ENCODE data around the gene PANX2.
A peak's percentile ranks its signal among the peaks of the same experiment; 100 is the strongest.
"Not testable (repeated sequence)": the region's sequence is repeated elsewhere in the genome, so short reads cannot be mapped to it uniquely, and the experiment has no call there.

The PANX2 gene, protein sequence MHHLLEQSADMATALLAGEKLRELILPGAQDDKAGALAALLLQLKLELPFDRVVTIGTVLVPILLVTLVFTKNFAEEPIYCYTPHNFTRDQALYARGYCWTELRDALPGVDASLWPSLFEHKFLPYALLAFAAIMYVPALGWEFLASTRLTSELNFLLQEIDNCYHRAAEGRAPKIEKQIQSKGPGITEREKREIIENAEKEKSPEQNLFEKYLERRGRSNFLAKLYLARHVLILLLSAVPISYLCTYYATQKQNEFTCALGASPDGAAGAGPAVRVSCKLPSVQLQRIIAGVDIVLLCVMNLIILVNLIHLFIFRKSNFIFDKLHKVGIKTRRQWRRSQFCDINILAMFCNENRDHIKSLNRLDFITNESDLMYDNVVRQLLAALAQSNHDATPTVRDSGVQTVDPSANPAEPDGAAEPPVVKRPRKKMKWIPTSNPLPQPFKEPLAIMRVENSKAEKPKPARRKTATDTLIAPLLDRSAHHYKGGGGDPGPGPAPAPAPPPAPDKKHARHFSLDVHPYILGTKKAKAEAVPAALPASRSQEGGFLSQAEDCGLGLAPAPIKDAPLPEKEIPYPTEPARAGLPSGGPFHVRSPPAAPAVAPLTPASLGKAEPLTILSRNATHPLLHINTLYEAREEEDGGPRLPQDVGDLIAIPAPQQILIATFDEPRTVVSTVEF

DNA sequence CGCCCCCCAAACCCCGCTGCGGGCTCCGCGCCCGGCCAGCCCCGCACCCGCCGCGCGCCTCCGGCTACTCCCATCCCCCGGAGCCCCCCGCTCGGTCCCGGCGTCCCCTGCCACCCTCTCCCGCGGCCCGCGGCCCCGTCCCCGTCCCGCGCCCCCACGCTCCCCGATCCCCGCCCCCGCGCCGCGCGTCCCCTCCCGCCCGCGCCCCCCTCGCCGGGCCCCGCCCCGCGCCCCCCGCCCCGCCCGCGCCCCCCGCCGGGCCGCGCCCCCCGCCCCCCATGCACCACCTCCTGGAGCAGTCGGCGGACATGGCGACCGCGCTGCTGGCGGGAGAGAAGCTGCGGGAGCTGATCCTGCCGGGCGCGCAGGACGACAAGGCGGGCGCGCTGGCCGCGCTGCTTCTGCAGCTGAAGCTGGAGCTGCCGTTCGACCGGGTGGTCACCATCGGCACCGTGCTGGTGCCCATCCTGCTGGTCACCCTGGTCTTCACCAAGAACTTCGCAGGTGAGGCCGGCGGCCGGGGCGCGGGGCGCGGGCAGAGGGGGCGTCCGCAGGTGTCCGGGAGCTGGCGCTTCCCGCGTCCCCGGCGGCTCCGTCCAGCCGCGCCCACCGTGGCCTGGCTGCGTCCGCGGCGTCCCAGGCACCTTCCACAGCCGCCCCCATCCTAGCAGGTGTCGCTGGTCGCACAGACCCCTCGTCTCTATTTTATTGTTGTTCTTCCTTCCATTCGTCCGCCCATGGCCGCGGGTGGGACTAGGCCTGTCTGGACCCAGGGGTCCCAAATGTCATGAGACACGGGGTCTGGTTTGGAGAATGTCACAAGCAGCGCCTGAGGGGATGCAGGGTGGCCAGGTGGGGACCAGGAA lies at the start of gene PANX2:
PANX2 (plus strand) TSS at position 279 of the 866 bp plus-strand sequence; CDS start at position 279, 0 bp downstream.
- no peak for DNase-seq (ENCODE audit: low read depth in 2 of 2)

DNA sequence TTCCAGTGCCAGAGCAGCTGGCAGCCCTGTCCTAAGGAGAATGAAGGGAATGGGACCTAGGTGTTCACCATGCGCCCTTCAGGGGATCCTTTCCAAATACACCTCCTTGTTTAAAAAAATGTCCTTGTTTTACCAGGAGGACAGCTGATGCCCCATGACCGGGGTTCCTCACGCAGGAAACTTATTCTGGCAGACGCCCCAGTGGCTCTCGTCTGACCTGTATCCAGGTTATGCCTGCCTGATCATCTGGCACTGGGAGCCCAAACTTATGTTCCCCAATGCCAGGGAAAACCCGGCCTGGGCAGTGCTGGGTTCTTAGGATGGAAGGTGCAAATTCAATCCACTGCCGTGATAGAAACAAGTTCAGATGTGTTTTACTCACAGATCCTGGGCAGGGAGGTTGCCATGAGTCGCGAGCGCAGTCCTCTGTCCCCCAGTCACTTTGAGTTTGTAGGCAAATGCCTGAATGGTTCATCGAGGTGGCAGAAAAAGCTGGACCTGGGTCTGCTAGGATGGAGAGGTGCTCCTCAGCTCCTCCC lies 49.3 kb upstream of the PANX2 start:
- DNase-seq (ENCODE audit: low read depth in 2 of 2): no peak

DNA sequence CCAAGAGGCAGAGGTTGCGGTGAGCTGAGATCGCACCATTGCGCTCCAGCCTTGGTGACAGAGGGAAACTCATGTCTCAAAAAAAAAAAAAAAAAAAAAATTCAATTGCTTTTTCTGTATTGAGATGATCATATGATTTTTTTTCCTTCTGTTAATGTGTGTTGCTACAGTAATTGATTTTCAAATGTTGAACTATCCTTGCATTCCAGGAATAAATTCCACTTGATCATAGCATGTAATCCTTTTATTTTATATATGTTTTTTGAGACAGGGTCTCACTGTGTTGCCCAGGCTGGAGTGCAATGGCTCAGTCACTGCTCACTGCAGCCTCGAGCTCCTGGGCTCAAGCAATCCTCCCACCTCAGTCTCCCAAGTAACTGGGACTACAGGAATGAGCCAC lies 47.4 kb upstream of the PANX2 start:
- DNase-seq (ENCODE audit: low read depth in 2 of 2): no peak

DNA sequence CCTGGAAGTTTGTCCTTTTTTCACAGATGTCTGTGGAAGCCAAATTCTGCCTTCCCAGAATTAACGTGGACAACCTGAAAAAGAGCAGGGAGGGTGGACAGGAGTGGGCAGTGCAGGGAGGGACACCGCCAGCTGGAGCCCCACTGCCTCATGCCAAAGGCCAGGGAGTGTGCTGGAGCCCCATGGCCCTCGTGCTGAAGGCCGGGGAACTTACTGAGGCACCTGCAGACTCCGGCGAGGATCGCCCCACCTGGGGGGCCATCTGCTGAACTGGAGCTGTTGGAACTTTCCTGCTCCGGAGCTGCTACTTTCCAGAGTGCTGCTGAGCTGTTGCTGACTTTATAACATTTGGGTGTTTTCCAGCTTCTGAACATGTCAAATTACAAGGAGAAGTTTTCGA lies 45.5 kb upstream of the PANX2 start:
- DNase-seq (ENCODE audit: low read depth in 2 of 2): no peak

DNA sequence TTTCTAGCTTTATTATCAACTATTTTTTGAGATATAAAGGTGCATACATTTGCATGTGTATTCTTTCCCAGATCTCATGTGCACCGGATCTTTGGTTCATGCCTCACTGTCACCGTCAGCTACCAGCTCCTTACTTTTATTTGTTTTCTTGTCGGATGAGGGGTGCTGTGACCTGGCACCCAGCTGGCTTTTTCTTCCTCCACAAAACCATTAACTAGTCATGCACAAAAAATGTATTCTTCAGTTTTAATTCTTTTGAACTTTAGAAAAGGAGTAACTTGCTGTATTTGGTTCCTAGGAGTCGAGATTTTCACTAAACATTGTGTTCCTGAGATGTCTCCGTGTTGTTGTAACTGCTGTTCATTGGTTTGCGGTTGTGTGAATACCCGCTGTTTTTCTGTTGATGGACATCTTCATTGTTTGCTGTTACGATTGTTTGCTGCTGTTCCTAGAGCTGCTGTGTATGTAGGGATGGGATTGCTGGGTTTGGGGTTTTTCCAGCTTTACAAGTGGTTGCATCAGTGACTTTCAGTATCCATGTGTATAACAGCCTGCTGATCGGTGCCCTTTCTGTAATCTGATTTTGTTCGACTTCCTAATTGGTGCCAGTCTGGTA lies 41.3 kb upstream of the PANX2 start:
- DNase-seq (ENCODE audit: low read depth in 2 of 2): no peak

DNA sequence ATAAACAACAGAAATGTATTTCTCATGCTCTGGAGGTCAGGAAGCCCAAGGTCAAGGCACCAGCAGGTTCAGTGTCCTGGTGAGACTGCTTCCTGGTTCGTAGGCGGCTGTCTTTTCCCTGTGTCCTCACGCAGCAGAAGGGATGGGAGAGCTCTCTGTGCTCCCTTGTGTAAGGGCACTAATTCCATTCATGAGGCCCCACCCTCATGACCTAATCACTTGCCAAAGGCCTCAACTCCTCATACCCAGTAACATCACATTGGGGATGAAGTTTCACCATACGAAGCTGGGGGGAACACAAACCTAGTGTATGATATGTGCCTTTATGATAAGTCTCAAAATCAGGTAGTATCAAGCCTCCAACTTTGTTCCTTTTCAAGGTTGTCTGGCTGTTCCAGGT lies 38.6 kb upstream of the PANX2 start:
- DNase-seq (ENCODE audit: low read depth in 2 of 2): no peak

DNA sequence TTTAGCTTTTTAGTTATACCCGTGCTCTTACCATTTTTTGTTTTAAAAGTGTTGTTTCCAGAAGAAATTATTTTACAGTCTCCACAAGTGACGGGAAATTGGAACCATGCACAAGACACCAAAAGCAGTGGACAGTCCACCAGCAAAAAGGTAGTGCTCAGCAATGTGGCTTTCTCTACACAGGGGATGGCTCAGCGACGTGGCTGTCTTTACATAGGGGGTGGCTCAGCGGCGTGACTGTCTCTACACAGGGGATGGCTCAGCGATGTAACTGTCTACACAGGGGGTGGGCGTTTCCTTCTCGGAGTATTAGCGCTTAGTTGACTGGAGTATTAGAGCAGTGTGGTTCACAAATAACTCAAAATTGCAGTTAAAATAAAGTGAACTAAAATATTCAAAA lies 36.0 kb upstream of the PANX2 start:
- DNase-seq (ENCODE audit: low read depth in 2 of 2): no peak

DNA sequence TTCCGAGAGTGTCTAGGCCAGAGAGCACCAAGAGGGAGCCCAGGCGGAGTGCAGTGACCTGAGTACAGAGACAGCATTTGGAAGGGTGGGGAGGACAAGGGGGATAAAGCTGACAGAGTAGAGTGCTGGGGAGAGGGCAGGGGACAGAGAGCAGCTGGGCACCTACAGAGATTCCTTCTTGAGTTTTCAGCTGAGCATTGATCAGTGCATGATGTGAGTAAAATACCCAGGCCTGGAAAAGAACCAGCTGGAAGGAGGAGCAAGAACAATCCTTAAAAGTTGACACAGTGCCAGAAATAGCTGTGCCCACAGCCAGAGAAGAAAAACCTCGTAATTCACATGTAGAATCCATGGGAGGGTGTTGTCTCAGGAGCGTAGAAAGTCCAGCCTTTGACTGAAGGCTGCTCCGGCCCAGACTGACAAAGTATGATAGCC lies 33.9 kb upstream of the PANX2 start:
- DNase-seq (ENCODE audit: low read depth in 2 of 2): no peak

DNA sequence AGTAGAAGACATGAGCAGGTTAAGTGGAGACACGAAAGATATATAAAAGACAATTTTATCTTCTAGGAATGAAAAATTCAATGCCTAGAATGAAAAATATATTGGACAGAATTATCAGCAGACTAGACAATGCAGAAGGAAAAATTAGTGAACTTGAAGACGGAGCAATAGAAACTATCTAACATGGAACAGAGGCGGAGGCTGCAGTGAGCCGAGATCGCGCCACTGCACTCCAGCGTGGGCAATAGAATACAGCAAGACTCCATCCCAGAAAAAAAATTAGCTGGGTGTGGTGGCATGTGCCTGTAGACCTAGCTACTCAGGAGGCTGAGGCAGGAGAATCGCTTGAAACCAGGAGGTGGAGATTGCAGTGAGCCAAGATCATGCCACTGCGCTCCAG lies 33.3 kb upstream of the PANX2 start:
- DNase-seq (ENCODE audit: low read depth in 2 of 2): not testable (repeated sequence)

DNA sequence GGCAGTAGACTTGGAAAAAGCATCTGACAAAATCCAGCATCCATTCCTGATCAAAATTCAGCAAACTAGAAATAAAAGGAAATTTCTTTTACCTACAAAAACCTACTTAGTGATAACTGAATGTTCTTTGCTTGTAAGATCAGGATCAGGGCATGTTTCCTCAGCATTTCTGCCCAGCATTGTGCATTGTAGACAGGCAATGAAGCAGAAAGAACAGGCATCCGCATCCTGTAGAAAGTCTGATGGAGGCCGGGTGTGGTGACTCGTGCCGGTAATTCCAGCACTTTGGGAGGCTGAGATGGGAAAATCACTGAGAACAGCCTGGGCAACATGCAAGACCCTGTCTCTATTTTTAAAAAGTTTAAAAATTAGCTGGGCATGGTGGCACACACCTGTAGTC lies 32.5 kb upstream of the PANX2 start:
- DNase-seq (ENCODE audit: low read depth in 2 of 2): no peak

DNA sequence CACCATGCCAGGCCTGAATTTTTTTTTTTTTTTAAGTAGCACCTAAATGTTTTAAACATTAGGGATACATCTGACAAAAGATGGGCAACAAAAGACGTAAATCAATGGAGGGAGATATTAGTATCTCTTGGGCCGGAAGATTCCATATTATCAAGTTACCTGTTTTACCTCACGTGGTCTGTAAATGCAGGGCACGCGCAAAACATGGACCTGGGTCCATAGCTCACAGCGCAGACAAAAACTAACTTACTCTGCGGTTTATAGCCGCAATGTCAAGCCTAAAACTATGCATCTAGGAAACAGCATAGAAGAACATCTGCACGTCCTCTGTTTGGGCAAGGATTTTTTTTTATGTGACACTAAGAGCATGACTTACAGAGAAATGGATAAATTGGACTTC lies 31.5 kb upstream of the PANX2 start:
- no peak for DNase-seq (ENCODE audit: low read depth in 2 of 2)

DNA sequence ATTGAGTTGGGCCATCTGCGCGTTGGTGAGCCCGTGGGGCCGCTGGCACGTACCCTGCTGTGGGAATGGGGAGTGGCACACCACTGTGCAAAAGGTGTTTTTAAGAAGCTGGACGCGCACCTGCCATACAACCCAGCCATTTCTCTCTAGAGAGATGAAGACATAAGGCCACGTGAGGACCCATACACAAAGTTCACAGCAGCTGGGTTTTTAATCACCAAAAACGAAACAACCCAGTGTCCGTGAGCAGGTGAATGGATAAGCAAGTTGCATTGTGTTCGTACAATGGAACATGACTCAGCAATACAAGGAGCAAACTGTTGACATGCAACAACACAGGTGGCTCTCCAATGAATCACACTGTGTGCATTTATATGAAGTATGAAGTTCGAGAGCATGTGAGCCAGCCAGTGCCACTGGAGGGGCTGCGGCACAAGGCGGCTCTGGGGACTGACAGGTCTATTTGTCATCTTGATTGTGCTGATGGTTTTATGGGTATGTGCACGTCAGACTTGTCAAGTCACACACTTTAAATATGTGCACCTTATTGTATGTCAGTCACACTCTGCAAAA lies 30.6 kb upstream of the PANX2 start:
- DNase-seq (ENCODE audit: low read depth in 2 of 2): no peak

DNA sequence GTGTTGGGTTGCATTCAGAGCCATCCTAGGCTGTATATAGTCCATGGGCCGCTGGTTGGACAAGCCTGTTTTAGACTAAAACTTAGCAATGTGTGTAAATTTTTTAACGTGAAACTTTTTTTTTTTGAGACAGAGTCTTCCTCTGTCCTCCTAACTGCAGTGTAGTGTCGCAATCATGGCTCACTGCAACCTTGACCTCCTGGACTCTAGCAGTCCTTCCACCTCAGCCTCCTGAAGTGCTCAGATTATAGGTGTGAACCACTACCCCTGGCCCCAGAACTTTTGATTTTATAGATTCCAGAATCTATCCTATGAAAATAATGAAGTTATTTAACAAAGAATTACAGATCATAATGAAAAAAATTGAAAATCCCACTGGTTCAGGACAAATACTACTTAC lies 29.9 kb upstream of the PANX2 start:
- DNase-seq (ENCODE audit: low read depth in 2 of 2): no peak

DNA sequence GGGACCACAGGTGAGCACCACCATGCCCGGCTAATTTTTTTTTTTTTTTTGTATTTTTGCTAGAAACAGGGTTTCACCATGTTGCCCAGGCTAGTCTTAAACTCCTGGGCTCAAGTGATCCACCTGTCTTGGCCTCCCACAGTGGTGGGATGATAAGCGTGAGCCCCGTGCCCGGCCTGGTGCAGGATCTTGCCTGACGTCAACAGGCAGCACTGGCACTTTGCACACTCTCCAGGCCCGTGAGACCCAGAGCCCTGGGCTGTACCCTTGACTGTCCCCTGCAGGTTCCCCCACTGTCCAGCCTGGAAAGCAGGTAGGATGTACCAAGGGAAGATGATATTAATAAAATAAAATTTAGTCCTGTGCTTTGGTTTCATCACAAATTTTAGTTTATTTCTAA lies 29.1 kb upstream of the PANX2 start:
- no peak for DNase-seq (ENCODE audit: low read depth in 2 of 2)

DNA sequence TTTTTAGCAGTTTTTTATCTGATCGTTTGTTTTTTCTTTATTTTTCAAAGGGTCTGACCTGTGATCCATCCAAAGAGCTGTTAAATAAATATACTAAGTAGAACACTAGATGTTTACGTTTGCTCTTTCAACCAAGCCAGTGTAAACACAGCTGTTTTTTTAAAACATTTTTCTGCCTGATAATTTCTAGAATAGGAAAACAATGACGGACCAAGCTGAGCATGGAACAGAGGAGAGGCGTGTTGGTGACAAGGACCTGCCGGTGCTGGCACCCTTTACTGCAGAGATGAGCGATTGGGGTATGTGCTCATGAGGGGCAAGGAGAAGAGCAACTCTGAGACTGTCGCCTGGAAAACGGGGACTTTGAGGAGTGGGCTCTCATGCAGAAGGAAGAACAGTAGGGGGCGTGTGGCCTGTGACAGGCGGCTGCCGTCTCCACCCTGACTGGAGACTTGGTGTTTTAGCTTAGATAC lies 28.6 kb upstream of the PANX2 start:
- DNase-seq (ENCODE audit: low read depth in 2 of 2): no peak

DNA sequence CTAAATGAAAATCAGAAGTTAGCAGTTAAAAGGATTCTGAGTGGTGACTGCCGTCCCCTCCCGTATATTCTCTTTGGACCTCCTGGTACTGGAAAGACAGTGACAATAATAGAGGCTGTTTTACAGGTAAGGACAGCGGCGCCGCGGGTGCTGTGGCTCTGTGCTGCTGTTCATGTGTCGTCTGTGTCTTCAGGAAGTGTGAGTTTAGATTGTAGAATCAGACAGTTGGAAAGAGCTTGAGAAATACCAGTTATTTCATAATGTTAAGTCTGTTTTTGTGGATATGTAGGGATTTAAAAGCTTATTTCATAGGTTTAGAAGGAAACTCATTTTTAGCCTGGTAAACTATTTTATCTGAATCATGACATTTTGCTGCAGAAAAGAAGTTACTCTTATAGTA lies 27.4 kb upstream of the PANX2 start:
- no peak for DNase-seq (ENCODE audit: low read depth in 2 of 2)

DNA sequence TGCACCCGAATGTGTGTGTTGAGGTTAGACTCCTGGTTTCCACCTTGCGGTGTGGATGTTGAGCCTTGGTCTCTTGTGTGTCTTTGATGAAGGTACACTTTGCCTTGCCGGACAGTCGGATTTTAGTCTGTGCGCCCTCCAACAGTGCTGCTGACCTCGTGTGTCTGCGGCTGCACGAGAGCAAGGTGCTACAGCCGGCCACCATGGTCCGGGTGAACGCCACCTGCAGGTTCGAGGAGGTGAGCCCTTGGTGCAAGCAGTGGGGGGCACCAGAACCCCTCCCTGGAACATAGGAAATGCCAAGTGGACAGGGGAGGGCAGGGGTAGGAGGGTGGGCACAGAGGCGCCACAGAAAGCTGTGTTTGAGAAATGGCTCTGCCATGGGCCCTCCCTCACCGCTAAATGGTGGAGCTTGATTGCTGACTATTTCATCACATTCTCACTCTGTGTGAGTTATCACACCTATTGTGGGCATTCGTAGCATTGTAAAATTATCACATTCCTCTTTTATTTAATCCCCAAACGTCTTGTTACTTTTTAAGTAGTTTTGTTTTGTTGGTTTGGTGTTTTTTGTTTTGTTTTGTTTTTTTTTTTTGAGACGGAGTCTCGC lies 26.4 kb upstream of the PANX2 start:
- DNase-seq (ENCODE audit: low read depth in 2 of 2): no peak

DNA sequence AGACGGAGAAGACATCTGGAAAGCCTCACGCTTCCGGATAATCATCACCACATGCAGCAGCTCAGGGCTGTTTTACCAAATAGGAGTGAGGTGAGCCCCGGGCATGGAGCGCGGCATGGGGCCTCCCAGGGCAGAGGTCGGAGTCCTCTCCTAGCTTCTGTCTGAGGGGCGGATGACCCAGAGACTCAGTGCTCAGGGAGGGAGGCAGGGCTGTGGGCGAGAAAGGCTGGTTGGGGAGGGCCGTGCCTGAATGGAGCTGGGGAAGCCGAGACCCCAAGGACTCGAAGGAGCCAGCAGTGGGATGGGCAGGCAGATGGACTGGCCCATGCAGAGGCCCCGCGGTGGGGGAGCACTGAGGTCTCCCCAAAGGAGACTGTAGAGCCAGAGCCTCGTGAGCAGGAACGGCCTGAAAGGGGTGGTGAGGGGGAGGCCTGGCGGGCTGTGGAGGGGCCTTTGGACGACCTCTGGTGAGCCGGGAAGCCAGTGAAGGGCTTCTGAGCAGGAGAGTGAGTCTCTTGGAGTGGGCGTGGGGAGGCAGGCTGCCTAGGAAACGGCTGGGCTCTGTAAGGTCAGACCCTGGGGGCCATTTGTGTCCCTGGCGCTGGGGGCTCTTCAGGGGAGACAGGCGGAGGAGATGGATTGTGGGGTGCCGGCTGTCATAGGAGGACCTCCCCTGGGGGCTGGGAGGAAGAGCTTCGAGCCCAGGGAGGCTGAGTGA lies 24.7 kb upstream of the PANX2 start:
- no peak for DNase-seq (ENCODE audit: low read depth in 2 of 2)

DNA sequence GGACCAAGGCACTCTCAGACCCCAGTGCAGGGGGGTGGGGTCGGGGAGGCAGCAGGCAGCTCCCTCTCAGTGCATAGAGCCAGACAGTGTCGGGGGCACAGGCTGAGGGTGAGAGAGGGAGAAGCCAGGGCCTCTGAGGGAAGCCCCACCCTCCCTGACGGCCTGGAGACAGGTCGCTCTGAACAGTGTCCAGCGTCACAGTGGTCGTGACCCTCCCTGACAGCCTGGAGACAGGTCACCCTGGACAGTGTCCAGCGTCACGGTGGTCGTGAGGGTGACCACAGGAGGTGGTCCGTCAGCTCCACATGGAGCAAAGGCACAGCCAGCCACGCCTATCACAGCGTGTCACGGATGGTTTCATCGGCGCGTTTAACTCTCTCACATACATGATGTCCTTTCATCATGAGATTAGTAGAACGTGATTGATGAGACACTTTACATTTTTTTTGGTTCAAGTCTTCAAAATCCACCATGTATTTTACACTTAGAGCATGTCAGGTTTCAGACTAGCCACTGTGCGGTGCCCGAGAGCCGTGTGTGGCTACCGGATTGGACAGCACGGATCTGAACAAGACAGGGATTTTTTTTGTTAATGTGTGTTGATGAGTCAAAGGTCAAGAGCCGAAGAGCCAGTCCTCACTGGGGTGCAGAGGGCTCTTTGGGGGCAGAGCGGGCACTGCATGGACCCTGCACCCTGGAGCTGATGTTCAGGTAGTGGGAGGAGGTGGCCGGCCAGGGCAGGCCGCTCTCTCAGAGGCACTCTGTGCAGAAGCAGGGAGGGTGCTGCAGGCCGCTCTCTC lies 23.9 kb upstream of the PANX2 start:
- peak; percentile 39 to 42 for DNase-seq (ENCODE audit: low read depth in 2 of 2)

Data from fibroblast of skin of left quadriceps (primary cell).